HPDE6-E6E7 (cell line): ENCODE measurements around the gene TUBGCP2.
A peak's percentile ranks its signal among the peaks of the same experiment; 100 is the strongest.

Experiments
- DNase-seq: peaks from one replicate; pipeline ENCODE4 v3.0.0; 2011; ENCODE audit warnings: missing footprints; ENCODE audit errors: extremely low spot score

The TUBGCP2 gene

GRCh38 chr10:133302230-133302629 is 6.4 kb downstream of the TUBGCP2 start:
- no peak for DNase-seq

DNA sequence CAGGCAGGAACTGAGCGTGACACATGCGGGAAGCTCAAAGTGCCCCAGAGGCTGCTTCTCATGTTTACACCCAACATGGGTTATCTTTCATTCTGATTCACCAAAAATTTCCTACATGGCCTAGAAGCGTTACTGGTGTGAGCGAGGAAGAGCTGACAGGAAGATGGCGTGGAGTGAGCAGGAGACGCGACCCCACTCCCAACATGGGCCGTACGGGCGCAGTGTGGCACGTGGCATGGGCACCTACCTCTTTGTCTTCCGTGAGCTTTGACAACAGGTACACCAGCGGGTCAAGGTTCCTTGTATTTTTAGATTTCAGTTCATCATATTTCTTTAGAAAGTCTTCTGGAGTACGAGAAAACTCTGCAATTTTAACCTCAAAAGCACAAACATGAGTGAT is 8.9 kb downstream of the TUBGCP2 start:
- no peak for DNase-seq

GRCh38 chr10:133299224-133299623 is 9.4 kb downstream of the TUBGCP2 start:
- no peak for DNase-seq

- no peak for DNase-seq
Observed at GRCh38 chr10:133298466-133298865, 10.2 kb downstream of the TUBGCP2 start.

GRCh38 chr10:133297504-133297903 is 11.2 kb downstream of the TUBGCP2 start:
- no peak for DNase-seq

GRCh38 chr10:133295426-133296320 is 13.0 kb downstream of the TUBGCP2 start:
- no peak for DNase-seq

- no peak for DNase-seq
Observed at GRCh38 chr10:133294189-133294588, 14.5 kb downstream of the TUBGCP2 start.

- DNase-seq = no peak
Observed at GRCh38 chr10:133293810-133294119, 14.9 kb downstream of the TUBGCP2 start.

DNA sequence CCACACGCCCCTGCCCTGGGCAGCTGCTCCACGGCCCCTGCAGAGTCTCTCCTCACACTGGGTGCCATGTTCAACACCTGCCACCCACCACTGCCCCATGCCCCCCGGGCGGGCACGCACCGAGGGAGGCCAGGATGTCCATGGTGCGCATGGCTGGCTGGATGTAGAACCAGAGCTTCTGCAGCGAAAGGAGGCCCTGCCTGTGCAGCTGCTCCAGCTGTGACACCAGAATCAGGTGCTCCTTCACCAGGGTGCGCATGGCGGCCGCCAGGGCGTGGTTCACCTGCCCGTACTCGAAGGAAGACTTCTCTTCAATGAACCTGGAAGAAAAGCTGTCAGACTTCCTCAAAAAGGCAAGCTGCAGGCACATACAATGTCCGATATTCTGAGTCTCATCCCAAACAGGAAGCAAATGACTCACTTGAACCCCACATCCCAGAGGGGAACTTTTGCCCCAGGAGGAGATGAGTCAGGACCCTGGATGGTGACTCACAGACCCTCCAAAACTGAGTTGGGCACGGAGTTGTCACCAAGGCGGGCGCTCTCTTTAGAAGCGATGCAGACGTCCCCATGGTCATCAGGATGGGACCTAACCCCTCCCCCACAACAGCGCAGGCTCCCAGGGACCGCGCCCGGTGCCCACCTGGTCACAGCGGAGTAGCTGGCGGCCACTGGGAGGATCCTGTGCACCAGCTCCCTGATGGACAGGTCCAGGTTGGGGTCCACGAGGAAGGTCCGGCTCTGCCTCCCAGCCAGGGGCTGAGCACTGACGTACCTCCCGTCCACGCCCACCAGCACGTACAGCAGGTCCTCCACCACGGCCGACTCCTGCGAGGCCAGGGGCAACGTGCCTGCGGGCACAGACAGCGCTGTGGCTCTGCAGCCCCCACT is 15.5 kb downstream of the TUBGCP2 start:
- peak; percentile 88 for DNase-seq

DNA sequence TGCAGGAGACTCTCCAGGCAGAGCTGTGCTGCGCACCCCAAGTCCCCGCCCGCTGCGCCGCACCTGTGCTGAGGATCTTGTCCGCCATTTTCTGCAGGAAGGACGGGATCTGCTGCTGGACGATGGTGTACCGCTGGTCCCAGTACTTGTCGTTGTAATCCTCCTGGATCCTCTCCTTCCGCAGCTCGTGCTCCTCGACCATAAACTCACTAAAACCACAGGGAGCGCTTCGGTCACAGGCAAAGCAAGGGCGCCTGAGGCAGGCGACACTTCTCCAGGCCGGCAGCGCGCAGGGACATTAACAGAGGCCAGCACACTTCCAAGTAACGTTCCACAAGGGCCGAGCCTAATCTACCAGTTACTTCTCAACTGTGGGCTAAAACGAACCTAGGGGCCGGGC is 18.9 kb downstream of the TUBGCP2 start:
- no peak for DNase-seq

DNA sequence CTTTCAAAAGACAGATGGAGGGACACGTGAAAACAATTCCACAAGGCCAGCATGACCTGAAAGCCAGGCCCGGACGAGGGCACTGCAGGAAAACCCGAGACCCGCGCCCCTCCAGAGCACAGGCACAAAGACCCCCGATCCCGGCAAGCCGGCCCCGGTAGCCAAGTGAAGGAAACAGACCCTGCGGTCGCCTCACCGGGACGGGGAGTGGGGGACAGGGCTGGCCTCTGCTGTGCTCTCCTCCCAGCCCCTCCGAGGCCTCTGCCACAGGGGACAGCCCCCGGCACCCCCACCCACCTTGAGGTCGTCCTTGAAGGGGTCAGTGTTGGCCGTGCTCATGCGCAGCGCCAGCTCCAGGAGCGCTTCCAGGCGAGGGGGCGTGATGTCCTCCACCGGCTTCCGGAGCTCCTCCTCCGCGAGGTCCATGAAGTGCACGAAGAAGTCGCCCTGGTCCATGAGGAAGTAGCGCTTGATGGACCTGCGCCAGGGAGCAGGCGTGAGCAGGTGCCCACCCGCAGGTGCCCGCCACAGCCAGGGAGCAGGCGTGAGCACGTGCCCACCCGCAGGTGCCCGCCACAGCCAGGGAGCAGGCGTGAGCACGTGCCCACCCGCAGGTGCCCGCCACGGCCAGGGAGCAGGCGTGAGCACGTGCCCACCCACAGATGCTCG is 20.7 kb downstream of the TUBGCP2 start:
- no peak for DNase-seq

- DNase-seq = no peak
Observed at GRCh38 chr10:133286366-133286765, 22.3 kb downstream of the TUBGCP2 start.

GRCh38 chr10:133285217-133285616 is 23.5 kb downstream of the TUBGCP2 start:
- no peak for DNase-seq

DNA sequence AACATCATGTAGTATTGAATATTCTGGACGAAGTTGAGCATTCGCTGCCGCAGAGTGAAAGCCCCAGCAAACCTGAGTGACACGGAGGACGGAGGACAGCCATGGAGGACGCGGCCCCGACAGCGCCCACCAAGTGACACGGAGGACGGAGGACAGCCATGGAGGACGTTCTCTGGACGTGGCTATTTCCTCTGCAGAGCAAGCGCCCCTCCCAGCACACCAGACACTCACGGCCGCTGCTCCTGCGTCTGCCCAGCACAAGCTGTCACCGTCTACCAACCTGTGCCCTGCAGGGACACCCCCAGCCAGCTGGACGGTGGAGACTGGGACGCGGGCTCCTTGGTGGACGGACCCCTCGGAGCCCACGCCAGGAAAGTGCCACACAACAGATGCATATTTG is 24.7 kb downstream of the TUBGCP2 start:
- no peak for DNase-seq

DNA sequence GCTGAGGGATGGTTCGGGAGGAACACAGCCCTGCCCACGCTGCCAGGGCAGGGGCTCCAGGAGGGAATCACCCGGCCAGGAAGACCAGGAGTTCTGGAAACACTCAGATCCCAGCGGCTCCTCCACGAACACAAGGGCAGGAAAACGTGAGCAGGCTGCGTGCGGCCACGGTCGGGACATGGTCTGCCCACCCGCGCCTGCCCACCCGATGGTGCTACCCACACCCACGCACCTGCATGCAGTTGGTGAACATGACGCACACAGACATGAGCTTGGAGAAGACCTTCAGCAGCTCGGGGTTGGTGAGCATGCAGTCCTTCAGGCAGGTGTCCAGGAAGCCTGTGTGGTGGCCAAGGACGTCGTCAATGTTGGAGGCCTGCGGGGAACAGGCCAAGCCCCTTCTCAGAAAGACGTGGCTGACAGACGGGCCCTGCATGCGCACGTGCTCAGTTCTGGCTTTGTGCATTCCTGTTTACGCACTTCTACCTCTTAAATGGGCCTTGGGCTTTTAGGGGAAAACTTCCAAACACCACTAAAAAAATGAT is 25.8 kb downstream of the TUBGCP2 start:
- no peak for DNase-seq

- DNase-seq = no peak
Observed at GRCh38 chr10:133281628-133282372, 26.9 kb downstream of the TUBGCP2 start.

- no peak for DNase-seq
Observed at GRCh38 chr10:133281084-133281483, 27.6 kb downstream of the TUBGCP2 start.

DNA sequence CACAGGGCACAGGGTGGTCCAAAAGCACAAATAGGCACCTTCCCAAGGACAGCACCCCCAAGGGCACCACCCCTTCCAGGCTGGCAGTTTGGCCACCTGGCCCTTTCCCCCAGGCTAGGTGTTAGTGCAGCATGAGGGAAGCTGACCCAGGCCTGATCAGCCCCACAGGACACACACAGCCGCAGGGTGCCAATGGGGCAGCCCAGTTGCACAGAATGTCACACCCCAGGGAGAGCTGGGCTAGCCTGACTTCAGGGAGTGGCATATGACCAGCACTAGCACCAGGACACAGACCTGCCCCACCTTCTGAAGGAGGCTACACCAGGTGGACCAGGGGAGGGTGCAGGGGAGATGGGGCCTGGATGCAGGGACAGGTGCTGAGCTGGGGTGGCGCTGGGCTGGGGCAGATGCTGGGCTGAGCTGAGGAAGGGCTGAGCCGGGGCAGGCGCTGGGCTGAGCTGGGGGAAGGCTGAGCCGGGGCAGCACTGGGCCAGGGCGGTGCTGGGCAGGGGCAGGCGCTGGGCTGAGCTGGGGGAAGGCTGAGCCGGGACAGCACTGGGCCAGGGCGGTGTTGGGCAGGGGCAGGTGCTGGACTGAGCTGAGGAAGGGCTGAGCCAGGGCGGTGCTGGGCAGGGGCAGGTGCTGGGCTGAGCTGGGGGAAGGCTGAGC is 28.1 kb downstream of the TUBGCP2 start:
- no peak for DNase-seq

DNA sequence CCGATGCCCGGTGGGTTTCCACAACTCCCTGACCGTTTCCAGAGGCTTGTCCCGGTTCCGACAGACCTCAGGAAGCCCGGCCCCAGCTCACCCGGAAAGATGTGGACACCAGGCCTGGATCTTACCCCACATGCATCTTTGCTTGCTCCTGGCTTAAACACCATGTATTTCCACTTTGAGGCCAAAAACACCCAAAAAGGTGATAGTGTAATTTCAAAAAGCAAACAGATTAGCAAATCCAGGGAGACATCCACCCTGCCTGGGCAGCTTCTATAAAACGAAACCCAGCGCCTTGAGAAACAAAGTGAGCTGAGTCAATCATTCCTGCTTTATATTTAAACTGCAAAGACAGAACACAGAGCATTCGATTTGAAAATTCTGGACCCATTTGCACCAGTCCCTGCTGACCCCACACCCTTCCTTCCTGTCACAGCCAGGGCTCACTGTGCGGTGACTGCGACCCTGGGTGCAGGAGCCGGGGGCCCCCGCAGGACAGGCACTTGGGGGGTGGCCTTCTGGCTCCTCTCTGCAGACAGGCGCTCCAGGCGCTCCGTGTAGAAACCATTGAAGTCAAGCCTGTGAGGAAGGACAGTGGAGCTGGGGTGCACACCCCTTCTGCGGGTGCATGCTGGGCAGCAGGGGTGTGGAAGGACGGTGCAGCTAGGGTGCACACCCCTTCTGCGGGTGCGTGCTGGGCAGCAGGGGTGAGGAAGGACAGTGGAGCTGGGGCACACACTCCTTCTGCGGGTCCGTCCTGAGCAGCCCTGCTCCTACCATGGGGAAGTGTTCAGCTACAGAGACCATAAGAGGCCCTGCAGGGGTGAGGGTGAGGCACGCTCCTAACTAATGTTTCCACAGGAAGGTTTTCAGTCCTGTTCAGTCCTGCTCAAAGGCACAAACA is 29.1 kb downstream of the TUBGCP2 start:
- no peak for DNase-seq
